HCT116 (cell line): ENCODE data around the gene GJC3.

Experiments
- CEBPB ChIP-seq: IDR thresholded peaks from 2 replicates; pipeline ENCODE4 v1.6.1; 2012; ENCODE audit warnings: low read depth
- CTCF ChIP-seq, 3 experiments: fragments of 200-600 bp in 1 of 3; sonication (generic) in 1 of 3; IDR thresholded peaks in 2 of 3; conservative IDR thresholded peaks in 1 of 3; 2 replicates each; pipeline ENCODE4 v1.5.1; 2012 to 2017; ENCODE audit warnings: low read depth in 2 of 3, low read length in 2 of 3, antibody characterized with exemption in 1 of 3, borderline replicate concordance in 1 of 3, control low read depth in 1 of 3, mild to moderate bottlenecking in 1 of 3, mixed read lengths in 1 of 3, mixed run types in 1 of 3, moderate library complexity in 1 of 3; ENCODE audit not compliant: insufficient read depth in 1 of 3
- EZH2 ChIP-seq: fragments of 200-600 bp; sonication (generic); IDR thresholded peaks from 2 replicates; pipeline ENCODE4 v1.6.1; 2017; ENCODE audit warnings: antibody characterized with exemption, mixed run types
- FOSL1 ChIP-seq: IDR thresholded peaks from 2 replicates; pipeline ENCODE4 v1.6.1; 2012; ENCODE audit warnings: low read depth
- JUND ChIP-seq: IDR thresholded peaks from 2 replicates; pipeline ENCODE4 v1.6.1; 2012
- MAX ChIP-seq: IDR thresholded peaks from 2 replicates; pipeline ENCODE4 v1.6.1; 2012
- POLR2A ChIP-seq: IDR thresholded peaks from 2 replicates; pipeline ENCODE4 v1.7.0; 2011; ENCODE audit warnings: borderline replicate concordance; ENCODE audit not compliant: insufficient read depth, insufficient read length; ENCODE audit errors: extremely low read depth
- POLR2AphosphoS5 ChIP-seq: IDR thresholded peaks from 2 replicates; pipeline ENCODE4 v1.6.1; 2011; ENCODE audit warnings: mild to moderate bottlenecking, low read depth, low read length, moderate library complexity
- RAD21 ChIP-seq: IDR thresholded peaks from 2 replicates; pipeline ENCODE4 v1.6.1; 2012; ENCODE audit warnings: low read depth, mild to moderate bottlenecking
- SP1 ChIP-seq: IDR thresholded peaks from 2 replicates; pipeline ENCODE4 v1.6.1; 2012; ENCODE audit warnings: low read depth
- TCF7L2 ChIP-seq: IDR thresholded peaks from 2 replicates; pipeline ENCODE4 v1.7.0; 2011; ENCODE audit warnings: borderline replicate concordance, inconsistent platforms; ENCODE audit not compliant: insufficient read depth, insufficient read length; ENCODE audit errors: extremely low read depth
- YY1 ChIP-seq: IDR thresholded peaks from 2 replicates; pipeline ENCODE4 v1.6.1; 2011; ENCODE audit warnings: low read length, low read depth, moderate library complexity, mild to moderate bottlenecking; ENCODE audit not compliant: insufficient replicate concordance; ENCODE audit errors: extremely low read depth
- ZNF274 ChIP-seq: fragments of 200-500 bp; sonication (Bioruptor generic); IDR thresholded peaks from 2 replicates; pipeline ENCODE4 v1.6.1; 2014; ENCODE audit warnings: mild to moderate bottlenecking, low read depth, low read length, inconsistent platforms
- TF ChIP-seq, protein P1 (sequence below): IDR thresholded peaks from 2 replicates; pipeline ENCODE4 v1.6.1; 2012; ENCODE audit warnings: low read depth

GRCh38 chr7:99976626-99977025, 47.2 kb upstream of the GJC3 start:
- TF ChIP-seq MAX (no peak), JUND (no peak), POLR2A (no peak), TCF7L2 (no peak), POLR2AphosphoS5 (no peak), CTCF (IDR thresholded peaks at IDR 0.05 in 2 of 3, conservative IDR thresholded peaks at IDR 0.05 in 1 of 3; ENCODE audit: borderline replicate concordance in 1 of 3, insufficient read depth in 1 of 3, low read depth in 2 of 3, low read length in 2 of 3) (no peak), CEBPB (no peak), YY1 (no peak), SP1 (no peak), FOSL1 (no peak), RAD21 (no peak), EZH2 (no peak), ZNF274 (no peak)
- TF ChIP-seq, protein P1, sequence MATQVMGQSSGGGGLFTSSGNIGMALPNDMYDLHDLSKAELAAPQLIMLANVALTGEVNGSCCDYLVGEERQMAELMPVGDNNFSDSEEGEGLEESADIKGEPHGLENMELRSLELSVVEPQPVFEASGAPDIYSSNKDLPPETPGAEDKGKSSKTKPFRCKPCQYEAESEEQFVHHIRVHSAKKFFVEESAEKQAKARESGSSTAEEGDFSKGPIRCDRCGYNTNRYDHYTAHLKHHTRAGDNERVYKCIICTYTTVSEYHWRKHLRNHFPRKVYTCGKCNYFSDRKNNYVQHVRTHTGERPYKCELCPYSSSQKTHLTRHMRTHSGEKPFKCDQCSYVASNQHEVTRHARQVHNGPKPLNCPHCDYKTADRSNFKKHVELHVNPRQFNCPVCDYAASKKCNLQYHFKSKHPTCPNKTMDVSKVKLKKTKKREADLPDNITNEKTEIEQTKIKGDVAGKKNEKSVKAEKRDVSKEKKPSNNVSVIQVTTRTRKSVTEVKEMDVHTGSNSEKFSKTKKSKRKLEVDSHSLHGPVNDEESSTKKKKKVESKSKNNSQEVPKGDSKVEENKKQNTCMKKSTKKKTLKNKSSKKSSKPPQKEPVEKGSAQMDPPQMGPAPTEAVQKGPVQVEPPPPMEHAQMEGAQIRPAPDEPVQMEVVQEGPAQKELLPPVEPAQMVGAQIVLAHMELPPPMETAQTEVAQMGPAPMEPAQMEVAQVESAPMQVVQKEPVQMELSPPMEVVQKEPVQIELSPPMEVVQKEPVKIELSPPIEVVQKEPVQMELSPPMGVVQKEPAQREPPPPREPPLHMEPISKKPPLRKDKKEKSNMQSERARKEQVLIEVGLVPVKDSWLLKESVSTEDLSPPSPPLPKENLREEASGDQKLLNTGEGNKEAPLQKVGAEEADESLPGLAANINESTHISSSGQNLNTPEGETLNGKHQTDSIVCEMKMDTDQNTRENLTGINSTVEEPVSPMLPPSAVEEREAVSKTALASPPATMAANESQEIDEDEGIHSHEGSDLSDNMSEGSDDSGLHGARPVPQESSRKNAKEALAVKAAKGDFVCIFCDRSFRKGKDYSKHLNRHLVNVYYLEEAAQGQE = no peak
